Suppressor macrophage treated with lipopolysaccharide for 4 hours (primary cell): ENCODE results near the gene ZNF35.
"Not testable (repeated sequence)": the region's sequence is repeated elsewhere in the genome, so short reads cannot be mapped to it uniquely, and the experiment has no call there.

Experiments used
- DNase-seq: peaks from one replicate; pipeline ENCODE4 v3.0.0-alpha.2; 2020

The ZNF35 gene

GRCh38 chr3:44648564-44649229, at the start of gene ZNF35:
Gene ZNF35 (plus strand): TSS chr3:44648732. CDS start chr3:44651068, 2,336 bp downstream.
- DNase-seq, result peak; percentile 79

- DNase-seq, result no peak
Observed at GRCh38 chr3:44601749-44602148, 46.8 kb upstream of the ZNF35 start.

GRCh38 chr3:44612678-44613077, 35.9 kb upstream of the ZNF35 start:
- no peak for DNase-seq

GRCh38 chr3:44624749-44625480, 23.6 kb upstream of the ZNF35 start, which contains the start of gene ZNF197:
Gene ZNF197 (plus strand): TSS chr3:44625036. CDS start chr3:44629155, 4,119 bp downstream.
- DNase-seq, result peak; percentile 87

GRCh38 chr3:44628716-44629115, 19.8 kb upstream of the ZNF35 start:
- no peak for DNase-seq

GRCh38 chr3:44632193-44632592, 16.3 kb upstream of the ZNF35 start:
- no peak for DNase-seq

GRCh38 chr3:44642337-44642736, 6.2 kb upstream of the ZNF35 start:
- no peak for DNase-seq

GRCh38 chr3:44643024-44643423, 5.5 kb upstream of the ZNF35 start:
- no peak for DNase-seq

GRCh38 chr3:44647771-44648170, 761 bp upstream of the ZNF35 start:
- no peak for DNase-seq

GRCh38 chr3:44649709-44650108, 1.2 kb downstream of the ZNF35 start:
- DNase-seq, result no peak

GRCh38 chr3:44654039-44654438, 5.5 kb downstream of the ZNF35 start:
- no peak for DNase-seq

GRCh38 chr3:44659015-44659414, 10.5 kb downstream of the ZNF35 start:
- DNase-seq, result no peak

GRCh38 chr3:44659434-44659833, 10.9 kb downstream of the ZNF35 start:
- DNase-seq, result no peak

- no peak for DNase-seq
Observed at GRCh38 chr3:44661189-44661588, 12.7 kb downstream of the ZNF35 start.

GRCh38 chr3:44665173-44665572, 16.6 kb downstream of the ZNF35 start:
- DNase-seq, result no peak

GRCh38 chr3:44666346-44666745, 17.8 kb downstream of the ZNF35 start:
- DNase-seq, result no peak

- DNase-seq, result no peak
Observed at GRCh38 chr3:44669760-44670159, 21.2 kb downstream of the ZNF35 start.

GRCh38 chr3:44673466-44673865, 24.9 kb downstream of the ZNF35 start:
- not testable (repeated sequence) for DNase-seq

GRCh38 chr3:44674211-44674610, 25.7 kb downstream of the ZNF35 start:
- DNase-seq, result no peak

- DNase-seq, result no peak
Observed at GRCh38 chr3:44678480-44679116, 30.1 kb downstream of the ZNF35 start.

- no peak for DNase-seq
Observed at GRCh38 chr3:44680921-44681455, 32.5 kb downstream of the ZNF35 start.

- no peak for DNase-seq
Observed at GRCh38 chr3:44682182-44682896, 33.8 kb downstream of the ZNF35 start.
